KMS-11 (cell line): ENCODE results near the gene ITPR3.

Experiments used
- H2AFZ ChIP-seq: fragments of 200-600 bp; sonication (generic); 2 replicates; pipeline ENCODE4 v1.6.1; 2016; ENCODE audit warnings: antibody characterized with exemption, mixed run types, low read depth
- H3K27ac ChIP-seq: fragments of 200-600 bp; sonication (generic); 2 replicates; pipeline ENCODE4 v1.6.1; 2016; ENCODE audit warnings: mild to moderate bottlenecking, mixed run types
- H3K27me3 ChIP-seq: fragments of 200-600 bp; sonication (generic); 2 replicates; pipeline ENCODE4 v1.6.1; 2017; ENCODE audit warnings: mild to moderate bottlenecking, low read depth, mixed run types, moderate library complexity; ENCODE audit not compliant: insufficient read depth
- H3K36me3 ChIP-seq: fragments of 200-600 bp; sonication (generic); 2 replicates; pipeline ENCODE4 v1.6.1; 2017; ENCODE audit warnings: mild to moderate bottlenecking, mixed run types; ENCODE audit not compliant: insufficient read depth
- H3K4me1 ChIP-seq: fragments of 200-600 bp; sonication (generic); 2 replicates; pipeline ENCODE4 v1.6.1; 2016; ENCODE audit warnings: mild to moderate bottlenecking, low read depth, mixed run types; ENCODE audit not compliant: poor library complexity, severe bottlenecking
- H3K4me2 ChIP-seq: fragments of 200-600 bp; sonication (generic); 2 replicates; pipeline ENCODE4 v1.7.0; 2016; ENCODE audit warnings: mild to moderate bottlenecking, mixed run types
- H3K4me3 ChIP-seq: fragments of 200-600 bp; sonication (generic); IDR thresholded peaks from 2 replicates; pipeline ENCODE4 v1.6.1; 2017; ENCODE audit warnings: low read depth, low read length, mixed read lengths; ENCODE audit not compliant: insufficient read depth
- H3K79me2 ChIP-seq: fragments of 200-600 bp; sonication (generic); 2 replicates; pipeline ENCODE4 v1.6.1; 2016; ENCODE audit warnings: low read depth, mixed run types; ENCODE audit not compliant: insufficient read depth
- H3K9ac ChIP-seq: fragments of 200-600 bp; sonication (generic); 2 replicates; pipeline ENCODE4 v1.6.1; 2016; ENCODE audit warnings: mild to moderate bottlenecking, mixed run types
- H4K20me1 ChIP-seq: fragments of 200-600 bp; sonication (generic); 2 replicates; pipeline ENCODE4 v1.6.1; 2016; ENCODE audit warnings: mild to moderate bottlenecking, mixed run types; ENCODE audit not compliant: insufficient read depth
- CTCF ChIP-seq: fragments of 200-600 bp; sonication (generic); conservative IDR thresholded peaks from 2 replicates; pipeline ENCODE4 v1.6.1; 2017; ENCODE audit warnings: low read depth, mild to moderate bottlenecking, antibody characterized with exemption, low read length, moderate library complexity, mixed read lengths

Gene ITPR3

GRCh38 chr6:33678932-33679490 is 57.9 kb downstream of the ITPR3 start:
- H3K4me1 ChIP-seq: no peaks in the 10 kb centered on the region
- no peak overlapping the region for H3K27ac ChIP-seq
- H4K20me1 ChIP-seq: no peaks in the 10 kb centered on the region
- H3K27me3 ChIP-seq: no peaks in the 10 kb centered on the region
- no peak overlapping the region for H3K4me2 ChIP-seq
- H3K4me3 ChIP-seq: no peak overlapping the region
- no peaks in the 10 kb centered on the region for H3K79me2 ChIP-seq
- H3K9ac ChIP-seq: no peak overlapping the region
- no peak overlapping the region for H2AFZ ChIP-seq
- TF ChIP-seq CTCF: no peak
- no peaks in the 10 kb centered on the region for H3K36me3 ChIP-seq

- Histone ChIP-seq H3K4me2 (no peak overlapping the region), H3K4me1 (no peaks in the 10 kb centered on the region), H3K9ac (no peak overlapping the region), H3K79me2 (no peaks in the 10 kb centered on the region), H3K27me3 (no peaks in the 10 kb centered on the region), H2AFZ (no peak overlapping the region), H4K20me1 (no peaks in the 10 kb centered on the region), H3K4me3 (no peak overlapping the region), H3K27ac (no peak overlapping the region), H3K36me3 (no peaks in the 10 kb centered on the region)
- no peak for TF ChIP-seq CTCF
Measured at GRCh38 chr6:33679761-33680160, 58.6 kb downstream of the ITPR3 start.

- Histone ChIP-seq H3K36me3 (no peaks in the 10 kb centered on the region), H3K27ac (no peak overlapping the region), H3K4me3 (no peak overlapping the region), H3K9ac (no peak overlapping the region), H3K4me2 (no peak overlapping the region), H3K4me1 (no peaks in the 10 kb centered on the region), H4K20me1 (no peaks in the 10 kb centered on the region), H3K27me3 (no peaks in the 10 kb centered on the region), H3K79me2 (no peaks in the 10 kb centered on the region), H2AFZ (no peak overlapping the region)
- no peak for TF ChIP-seq CTCF
Measured at GRCh38 chr6:33682341-33682740, 61.2 kb downstream of the ITPR3 start.

- H3K4me1 ChIP-seq: no peaks in the 10 kb centered on the region
- H3K27ac ChIP-seq: no peak overlapping the region
- H3K36me3 ChIP-seq: no peaks in the 10 kb centered on the region
- H3K9ac ChIP-seq: no peak overlapping the region
- no peak overlapping the region for H3K4me3 ChIP-seq
- TF ChIP-seq CTCF: no peak
- H3K4me2 ChIP-seq: no peak overlapping the region
- no peak overlapping the region for H2AFZ ChIP-seq
- no peaks in the 10 kb centered on the region for H3K79me2 ChIP-seq
- H3K27me3 ChIP-seq: no peaks in the 10 kb centered on the region
- no peaks in the 10 kb centered on the region for H4K20me1 ChIP-seq
Measured at GRCh38 chr6:33683051-33683571, 62.0 kb downstream of the ITPR3 start.
